Measurements from ENCODE around the gene ADAMTS13. TPM values are rescaled to one million over a fixed set of nuclear protein-coding genes. Genes with fewer than 3 reads are reported as not detected.

ADAMTS13 gene
- total and polyA plus RNA-seq, 2 donors (not counting 3 experiments of a cell fraction or from before 2014, with no cell fraction given), result 1.5 to 2.5 TPM

DNA sequence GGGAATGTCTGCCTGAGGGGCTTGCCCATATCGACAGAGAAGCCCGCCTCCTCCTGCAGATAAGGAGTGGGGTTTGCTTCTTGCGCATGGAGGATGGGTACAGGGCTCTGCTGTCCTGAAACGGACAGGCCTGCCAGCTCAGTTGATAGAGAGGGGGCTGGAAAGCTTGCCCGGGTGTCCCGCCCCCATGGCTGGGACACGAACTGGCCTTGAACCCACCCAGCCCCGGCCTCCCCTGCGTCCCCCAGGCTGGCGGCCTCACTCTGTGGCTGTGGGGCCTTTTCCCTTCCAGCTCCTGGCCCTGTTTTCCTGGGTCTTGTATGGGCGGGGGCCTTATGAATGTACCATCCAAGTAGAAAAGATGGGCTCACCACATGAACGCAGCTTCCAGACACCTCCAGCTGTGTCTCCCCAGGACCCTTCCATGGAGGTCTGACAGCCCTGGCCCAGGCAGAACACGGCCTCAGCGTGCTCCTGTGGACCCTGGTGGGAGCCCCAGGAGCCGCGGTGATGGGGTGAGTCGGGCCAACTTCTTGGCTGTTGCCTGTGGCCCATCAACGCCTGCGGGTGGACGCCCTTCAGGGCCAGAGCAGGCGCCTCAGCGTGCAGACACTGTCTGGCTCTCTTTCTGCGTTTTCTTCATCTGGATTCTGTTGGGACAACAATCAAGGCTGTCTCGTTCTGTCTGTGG, 72.6 kb downstream of the ADAMTS13 start:
- BruUV-seq (replicated peaks), result no TSS peak
- Histone ChIP-seq H3K4me2 (ENCODE audit: insufficient read depth, low read length) (no peak overlapping the region), H3K9ac (replicated peaks; ENCODE audit: extremely low read depth, insufficient read depth, low read length) (no peak overlapping the region), H4K20me1 (replicated peaks; ENCODE audit: control insufficient read depth, extremely low read depth, insufficient read depth, low read length) (no peaks in the 10 kb centered on the region), H3K36me3 (ENCODE audit: control insufficient read depth in 2 of 2, extremely low read depth in 1 of 2, insufficient read depth in 2 of 2, low read length in 2 of 2) (no peaks in the 10 kb centered on the region), H2AFZ (ENCODE audit: low read depth, low read length) (no peak overlapping the region), H3K9me1 (replicated peaks; ENCODE audit: control insufficient read depth, extremely low read depth, insufficient read depth, low read length) (no peaks in the 10 kb centered on the region), H3K4me3 (replicated peaks in 1 of 3; ENCODE audit: insufficient read depth in 1 of 3, low read depth in 1 of 3, low read length in 3 of 3) (no peak overlapping the region), H3K27ac (ENCODE audit: insufficient read depth, low read depth, low read length) (no peak overlapping the region), H3K4me1 (ENCODE audit: control insufficient read depth, extremely low read depth, insufficient read depth, low read length) (no peaks in the 10 kb centered on the region), H3K27me3 (ENCODE audit: control insufficient read depth in 2 of 2, insufficient read depth in 2 of 2, low read length in 2 of 2) (no peaks in the 10 kb centered on the region), H3K79me2 (ENCODE audit: control insufficient read depth, insufficient read depth, low read length) (no peaks in the 10 kb centered on the region), H3K9me3 (replicated peaks; ENCODE audit: control insufficient read depth, insufficient read depth, low read length) (no peaks in the 10 kb centered on the region)
- dilution Hi-C loops (cut with MboI; ENCODE audit: extremely low pct_ligation_motif_present, low sequenced_read_pairs) (no loop called here), intact Hi-C loops (cut with micrococcal nuclease) (no loop called here)
- TF ChIP-seq MYC (IDR thresholded peaks at IDR 0.05; ENCODE audit: low read depth, low read length), result no peak
- no peak for TF ChIP-seq POLR2A (IDR thresholded peaks at IDR 0.05; ENCODE audit: low read depth, low read length)
- no peak for TF ChIP-seq FOS (IDR thresholded peaks at IDR 0.05; ENCODE audit: borderline replicate concordance, insufficient read depth, low read length)
- TF ChIP-seq, protein P1, sequence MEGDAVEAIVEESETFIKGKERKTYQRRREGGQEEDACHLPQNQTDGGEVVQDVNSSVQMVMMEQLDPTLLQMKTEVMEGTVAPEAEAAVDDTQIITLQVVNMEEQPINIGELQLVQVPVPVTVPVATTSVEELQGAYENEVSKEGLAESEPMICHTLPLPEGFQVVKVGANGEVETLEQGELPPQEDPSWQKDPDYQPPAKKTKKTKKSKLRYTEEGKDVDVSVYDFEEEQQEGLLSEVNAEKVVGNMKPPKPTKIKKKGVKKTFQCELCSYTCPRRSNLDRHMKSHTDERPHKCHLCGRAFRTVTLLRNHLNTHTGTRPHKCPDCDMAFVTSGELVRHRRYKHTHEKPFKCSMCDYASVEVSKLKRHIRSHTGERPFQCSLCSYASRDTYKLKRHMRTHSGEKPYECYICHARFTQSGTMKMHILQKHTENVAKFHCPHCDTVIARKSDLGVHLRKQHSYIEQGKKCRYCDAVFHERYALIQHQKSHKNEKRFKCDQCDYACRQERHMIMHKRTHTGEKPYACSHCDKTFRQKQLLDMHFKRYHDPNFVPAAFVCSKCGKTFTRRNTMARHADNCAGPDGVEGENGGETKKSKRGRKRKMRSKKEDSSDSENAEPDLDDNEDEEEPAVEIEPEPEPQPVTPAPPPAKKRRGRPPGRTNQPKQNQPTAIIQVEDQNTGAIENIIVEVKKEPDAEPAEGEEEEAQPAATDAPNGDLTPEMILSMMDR (IDR thresholded peaks at IDR 0.05; ENCODE audit: extremely low read depth in 1 of 2, insufficient read depth in 1 of 2, low read depth in 1 of 2, low read length in 2 of 2), result no peak
- no peak for TF ChIP-seq EZH2 (IDR thresholded peaks at IDR 0.05; ENCODE audit: borderline replicate concordance, low read depth, low read length, severe bottlenecking)
- no peak for TF ChIP-seq GATA2 (IDR thresholded peaks at IDR 0.05; ENCODE audit: insufficient read depth, insufficient read length, low read depth, low read length)
- TF ChIP-seq POLR2AphosphoS5 (IDR thresholded peaks at IDR 0.05; ENCODE audit: insufficient read depth, low read depth, low read length), result no peak
- no peak for TF ChIP-seq JUN (IDR thresholded peaks at IDR 0.05; ENCODE audit: borderline replicate concordance, insufficient read depth, insufficient read length, low read depth)
- TF ChIP-seq, protein P2, sequence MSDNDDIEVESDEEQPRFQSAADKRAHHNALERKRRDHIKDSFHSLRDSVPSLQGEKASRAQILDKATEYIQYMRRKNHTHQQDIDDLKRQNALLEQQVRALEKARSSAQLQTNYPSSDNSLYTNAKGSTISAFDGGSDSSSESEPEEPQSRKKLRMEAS (IDR thresholded peaks at IDR 0.05; ENCODE audit: insufficient read depth, insufficient read length), result no peak
- DNase-seq (ENCODE audit: low read depth, low spot score) (no peak), FAIRE-seq (no peak)
- POLR2A ChIA-PET, result no interaction called here
- CTCF ChIA-PET, result interaction anchor here (1.1 to 1.4 kb wide), 2 partner anchors 11 to 473 kb away, joined by 3 read pairs; no protein-coding TSS in a partner anchor

Measured in endothelial cell of umbilical vein (primary cell).